ENCODE results near the gene RAB28.

DNA sequence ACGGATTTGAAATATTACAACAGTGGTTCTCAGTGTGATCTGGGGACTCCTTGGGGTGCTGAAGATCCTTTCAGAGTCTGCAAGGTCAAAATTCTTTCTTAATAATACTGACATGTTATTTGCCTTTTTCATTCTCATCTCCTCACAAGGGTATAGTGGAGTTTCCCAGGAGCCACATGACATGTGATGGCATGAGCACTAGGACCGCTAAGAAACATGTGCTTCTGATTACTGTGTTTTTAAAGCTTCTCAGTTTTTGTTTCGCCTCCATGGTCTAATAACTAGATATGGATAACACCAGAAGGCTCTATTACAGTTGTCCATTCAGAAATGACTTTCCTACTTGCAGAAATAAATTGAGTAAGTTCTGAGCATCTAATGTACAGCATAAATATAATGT, 156.1 kb downstream of the RAB28 start:
- TF ChIP-seq, protein P1, sequence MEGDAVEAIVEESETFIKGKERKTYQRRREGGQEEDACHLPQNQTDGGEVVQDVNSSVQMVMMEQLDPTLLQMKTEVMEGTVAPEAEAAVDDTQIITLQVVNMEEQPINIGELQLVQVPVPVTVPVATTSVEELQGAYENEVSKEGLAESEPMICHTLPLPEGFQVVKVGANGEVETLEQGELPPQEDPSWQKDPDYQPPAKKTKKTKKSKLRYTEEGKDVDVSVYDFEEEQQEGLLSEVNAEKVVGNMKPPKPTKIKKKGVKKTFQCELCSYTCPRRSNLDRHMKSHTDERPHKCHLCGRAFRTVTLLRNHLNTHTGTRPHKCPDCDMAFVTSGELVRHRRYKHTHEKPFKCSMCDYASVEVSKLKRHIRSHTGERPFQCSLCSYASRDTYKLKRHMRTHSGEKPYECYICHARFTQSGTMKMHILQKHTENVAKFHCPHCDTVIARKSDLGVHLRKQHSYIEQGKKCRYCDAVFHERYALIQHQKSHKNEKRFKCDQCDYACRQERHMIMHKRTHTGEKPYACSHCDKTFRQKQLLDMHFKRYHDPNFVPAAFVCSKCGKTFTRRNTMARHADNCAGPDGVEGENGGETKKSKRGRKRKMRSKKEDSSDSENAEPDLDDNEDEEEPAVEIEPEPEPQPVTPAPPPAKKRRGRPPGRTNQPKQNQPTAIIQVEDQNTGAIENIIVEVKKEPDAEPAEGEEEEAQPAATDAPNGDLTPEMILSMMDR (conservative IDR thresholded peaks at IDR 0.05; ENCODE audit: low read length): no peak
- TF ChIP-seq EZH2phosphoT487 (IDR thresholded peaks at IDR 0.05; ENCODE audit: borderline replicate concordance): no peak

Measured in Loucy (cell line).